ENCODE measurements around the gene HS3ST2. TPM values are rescaled to one million over a fixed set of nuclear protein-coding genes. Genes with fewer than 3 reads are reported as not detected.
A peak's percentile ranks its signal among the peaks of the same experiment; 100 is the strongest.
"Not testable (repeated sequence)": the region's sequence is repeated elsewhere in the genome, so short reads cannot be mapped to it uniquely, and the experiment has no call there.

Gene HS3ST2
- total RNA-seq, 1 donor from 2014 or later, result not detected

- intact Hi-C loops (cut with micrococcal nuclease), result loop anchor here (2.0 kb wide), 3 partner anchors 51 to 537 kb away; no protein-coding TSS in a partner anchor
- Mint-ChIP-seq H3K27ac (no peak overlapping the region), H3K9me3 (no peaks in the 10 kb centered on the region), H3K36me3 (ENCODE audit: low read depth) (no peaks in the 10 kb centered on the region), H3K27me3 (ENCODE audit: low read depth) (peaks cover 16% of the 10 kb centered on the region), H3K4me3 (ENCODE audit: low read depth) (no peak overlapping the region), H3K4me1 (ENCODE audit: low read depth) (no peaks in the 10 kb centered on the region)
- DNase-seq (ENCODE audit: low spot score), result no peak
These were observed 84.2 kb downstream of the HS3ST2 start for GRCh38 chr16:22898131-22898530.

GRCh38 chr16:22898874-22899348 is 84.9 kb downstream of the HS3ST2 start:
- intact Hi-C loops (cut with micrococcal nuclease), result loop anchor here (2.0 kb wide), 3 partner anchors 50 to 536 kb away; no protein-coding TSS in a partner anchor
- no peak overlapping the region for H3K27ac Mint-ChIP-seq
- H3K9me3 Mint-ChIP-seq, result no peaks in the 10 kb centered on the region
- H3K27me3 Mint-ChIP-seq (ENCODE audit: low read depth), result peaks cover 16% of the 10 kb centered on the region
- DNase-seq (ENCODE audit: low spot score), result peak; percentile 31
- H3K4me1 Mint-ChIP-seq (ENCODE audit: low read depth), result no peaks in the 10 kb centered on the region
- no peak overlapping the region for H3K4me3 Mint-ChIP-seq (ENCODE audit: low read depth)
- H3K36me3 Mint-ChIP-seq (ENCODE audit: low read depth), result no peaks in the 10 kb centered on the region

- not testable (repeated sequence) for H3K9me3 Mint-ChIP-seq; H3K4me3 Mint-ChIP-seq (ENCODE audit: low read depth); DNase-seq (ENCODE audit: low spot score)
These were observed 85.6 kb downstream of the HS3ST2 start for GRCh38 chr16:22899567-22899966.

GRCh38 chr16:22900863-22901262 is 86.9 kb downstream of the HS3ST2 start:
- Mint-ChIP-seq H3K27ac (no peak overlapping the region), H3K27me3 (ENCODE audit: low read depth) (peaks cover 13% of the 10 kb centered on the region), H3K36me3 (ENCODE audit: low read depth) (no peaks in the 10 kb centered on the region), H3K4me1 (ENCODE audit: low read depth) (no peaks in the 10 kb centered on the region), H3K9me3 (no peaks in the 10 kb centered on the region), H3K4me3 (ENCODE audit: low read depth) (no peak overlapping the region)
- DNase-seq (ENCODE audit: low spot score), result no peak
- intact Hi-C loops (cut with micrococcal nuclease), result no loop called here

More at GRCh38 chr16:22899567-22899966, 85.6 kb downstream of the HS3ST2 start:
- not testable (repeated sequence) for H3K36me3 Mint-ChIP-seq (ENCODE audit: low read depth); H3K27ac Mint-ChIP-seq; H3K4me1 Mint-ChIP-seq (ENCODE audit: low read depth)
- H3K27me3 Mint-ChIP-seq (ENCODE audit: low read depth), result peaks cover 16% of the 10 kb centered on the region
- intact Hi-C loops (cut with micrococcal nuclease), result loop anchor here (2.0 kb wide), 3 partner anchors 49 to 535 kb away; no protein-coding TSS in a partner anchor

GRCh38 chr16:22901563-22901962 is 87.6 kb downstream of the HS3ST2 start:
- Mint-ChIP-seq H3K27me3 (ENCODE audit: low read depth) (peaks cover 8% of the 10 kb centered on the region), H3K9me3 (no peaks in the 10 kb centered on the region), H3K4me1 (ENCODE audit: low read depth) (no peaks in the 10 kb centered on the region), H3K4me3 (ENCODE audit: low read depth) (no peak overlapping the region), H3K27ac (no peak overlapping the region), H3K36me3 (ENCODE audit: low read depth) (no peaks in the 10 kb centered on the region)
- DNase-seq (ENCODE audit: low spot score), result no peak
- intact Hi-C loops (cut with micrococcal nuclease), result no loop called here

- Mint-ChIP-seq H3K4me3 (ENCODE audit: low read depth) (no peak overlapping the region), H3K27me3 (ENCODE audit: low read depth) (peaks cover 11% of the 10 kb centered on the region), H3K4me1 (ENCODE audit: low read depth) (no peaks in the 10 kb centered on the region), H3K9me3 (no peaks in the 10 kb centered on the region), H3K36me3 (ENCODE audit: low read depth) (no peaks in the 10 kb centered on the region), H3K27ac (no peak overlapping the region)
- intact Hi-C loops (cut with micrococcal nuclease), result no loop called here
- DNase-seq (ENCODE audit: low spot score), result no peak
These were observed 89.8 kb downstream of the HS3ST2 start for GRCh38 chr16:22903716-22904115.

- Mint-ChIP-seq H3K4me3 (ENCODE audit: low read depth) (no peak overlapping the region), H3K27ac (no peak overlapping the region), H3K4me1 (ENCODE audit: low read depth) (no peaks in the 10 kb centered on the region), H3K36me3 (ENCODE audit: low read depth) (no peaks in the 10 kb centered on the region), H3K9me3 (no peaks in the 10 kb centered on the region), H3K27me3 (ENCODE audit: low read depth) (peaks cover 2% of the 10 kb centered on the region)
- no peak for DNase-seq (ENCODE audit: low spot score)
- intact Hi-C loops (cut with micrococcal nuclease), result no loop called here
These were observed 98.7 kb downstream of the HS3ST2 start for GRCh38 chr16:22912654-22913053.

- Mint-ChIP-seq H3K4me1 (ENCODE audit: low read depth) (no peaks in the 10 kb centered on the region), H3K36me3 (ENCODE audit: low read depth) (no peaks in the 10 kb centered on the region), H3K27ac (no peak overlapping the region), H3K4me3 (ENCODE audit: low read depth) (no peak overlapping the region), H3K27me3 (ENCODE audit: low read depth) (no peaks in the 10 kb centered on the region), H3K9me3 (no peaks in the 10 kb centered on the region)
- intact Hi-C loops (cut with micrococcal nuclease), result no loop called here
- no peak for DNase-seq (ENCODE audit: low spot score)
These were observed 101.0 kb downstream of the HS3ST2 start for GRCh38 chr16:22915003-22915402.

- no peak for DNase-seq (ENCODE audit: low spot score)
- H3K4me3 Mint-ChIP-seq (ENCODE audit: low read depth), result no peak overlapping the region
- intact Hi-C loops (cut with micrococcal nuclease), result no loop called here
- H3K9me3 Mint-ChIP-seq, result no peaks in the 10 kb centered on the region
- peaks cover 4% of the 10 kb centered on the region for H3K27me3 Mint-ChIP-seq (ENCODE audit: low read depth)
- no peaks in the 10 kb centered on the region for H3K4me1 Mint-ChIP-seq (ENCODE audit: low read depth)
- H3K36me3 Mint-ChIP-seq (ENCODE audit: low read depth), result no peaks in the 10 kb centered on the region
- H3K27ac Mint-ChIP-seq, result no peak overlapping the region
These were observed 109.5 kb downstream of the HS3ST2 start for GRCh38 chr16:22923491-22923890.

- intact Hi-C loops (cut with micrococcal nuclease), result no loop called here
- H3K36me3 Mint-ChIP-seq (ENCODE audit: low read depth), result no peaks in the 10 kb centered on the region
- DNase-seq (ENCODE audit: low spot score), result no peak
- H3K27me3 Mint-ChIP-seq (ENCODE audit: low read depth), result peaks cover 4% of the 10 kb centered on the region
- H3K27ac Mint-ChIP-seq, result no peak overlapping the region
- no peak overlapping the region for H3K4me3 Mint-ChIP-seq (ENCODE audit: low read depth)
- H3K9me3 Mint-ChIP-seq, result no peaks in the 10 kb centered on the region
- no peaks in the 10 kb centered on the region for H3K4me1 Mint-ChIP-seq (ENCODE audit: low read depth)
These were observed 110.5 kb downstream of the HS3ST2 start for GRCh38 chr16:22924492-22924891.

- no peaks in the 10 kb centered on the region for H3K4me1 Mint-ChIP-seq (ENCODE audit: low read depth)
- no peak overlapping the region for H3K4me3 Mint-ChIP-seq (ENCODE audit: low read depth)
- H3K27me3 Mint-ChIP-seq (ENCODE audit: low read depth), result peaks cover 4% of the 10 kb centered on the region
- no peak for DNase-seq (ENCODE audit: low spot score)
- no peaks in the 10 kb centered on the region for H3K36me3 Mint-ChIP-seq (ENCODE audit: low read depth)
- no peaks in the 10 kb centered on the region for H3K9me3 Mint-ChIP-seq
- H3K27ac Mint-ChIP-seq, result no peak overlapping the region
- intact Hi-C loops (cut with micrococcal nuclease), result no loop called here
These were observed 112.3 kb downstream of the HS3ST2 start for GRCh38 chr16:22926105-22926751.

- H3K27me3 Mint-ChIP-seq (ENCODE audit: low read depth), result peaks cover 10% of the 10 kb centered on the region
These were observed 113.3 kb downstream of the HS3ST2 start for GRCh38 chr16:22927306-22927705.

GRCh38 chr16:22928882-22929435 is 115.0 kb downstream of the HS3ST2 start:
- Mint-ChIP-seq H3K4me1 (ENCODE audit: low read depth) (no peaks in the 10 kb centered on the region), H3K9me3 (no peaks in the 10 kb centered on the region), H3K36me3 (ENCODE audit: low read depth) (no peaks in the 10 kb centered on the region), H3K27me3 (ENCODE audit: low read depth) (peaks cover 18% of the 10 kb centered on the region), H3K27ac (no peak overlapping the region), H3K4me3 (ENCODE audit: low read depth) (no peak overlapping the region)
- intact Hi-C loops (cut with micrococcal nuclease), result no loop called here
- DNase-seq (ENCODE audit: low spot score), result no peak

More at GRCh38 chr16:22927306-22927705, 113.3 kb downstream of the HS3ST2 start:
- intact Hi-C loops (cut with micrococcal nuclease), result no loop called here
- no peaks in the 10 kb centered on the region for H3K36me3 Mint-ChIP-seq (ENCODE audit: low read depth)
- no peaks in the 10 kb centered on the region for H3K4me1 Mint-ChIP-seq (ENCODE audit: low read depth)
- H3K4me3 Mint-ChIP-seq (ENCODE audit: low read depth), result no peak overlapping the region
- no peaks in the 10 kb centered on the region for H3K9me3 Mint-ChIP-seq
- DNase-seq (ENCODE audit: low spot score), result no peak
- no peak overlapping the region for H3K27ac Mint-ChIP-seq
